ENCODE data around the gene WNK1. TPM values are rescaled to one million over a fixed set of nuclear protein-coding genes. Genes with fewer than 3 reads are reported as not detected.
A peak's percentile ranks its signal among the peaks of the same experiment; 100 is the strongest.

The WNK1 gene
- polyA plus RNA-seq, 1 donor from 2014 or later: 25.9 TPM

- Histone ChIP-seq H3K27ac (ENCODE audit: low read length) (no peak overlapping the region), H3F3A (ENCODE audit: insufficient read depth, low read length, poor library complexity, severe bottlenecking) (no peaks in the 10 kb centered on the region), H3K4me2 (ENCODE audit: low read length) (no peak overlapping the region), H3K79me2 (replicated peaks; ENCODE audit: insufficient read depth, low read length) (no peaks in the 10 kb centered on the region), H3K9ac (ENCODE audit: low read length) (no peak overlapping the region), H2AFZ (ENCODE audit: low read depth, low read length) (no peak overlapping the region), H3K4me3 (ENCODE audit: low read length) (no peak overlapping the region), H3K36me3 (ENCODE audit: insufficient read depth, low read length) (no peaks in the 10 kb centered on the region), H4K20me1 (ENCODE audit: insufficient read depth) (no peaks in the 10 kb centered on the region), H3K27me3 (ENCODE audit: insufficient read depth, low read depth, low read length) (no peaks in the 10 kb centered on the region), H3K9me3 (ENCODE audit: low read length) (no peaks in the 10 kb centered on the region), H3K9me2 (ENCODE audit: insufficient read depth, low read length) (no peaks in the 10 kb centered on the region)
- TF ChIP-seq CTCF (IDR thresholded peaks at IDR 0.05; ENCODE audit: poor library complexity, severe bottlenecking): no peak
- TF ChIP-seq, protein P1, sequence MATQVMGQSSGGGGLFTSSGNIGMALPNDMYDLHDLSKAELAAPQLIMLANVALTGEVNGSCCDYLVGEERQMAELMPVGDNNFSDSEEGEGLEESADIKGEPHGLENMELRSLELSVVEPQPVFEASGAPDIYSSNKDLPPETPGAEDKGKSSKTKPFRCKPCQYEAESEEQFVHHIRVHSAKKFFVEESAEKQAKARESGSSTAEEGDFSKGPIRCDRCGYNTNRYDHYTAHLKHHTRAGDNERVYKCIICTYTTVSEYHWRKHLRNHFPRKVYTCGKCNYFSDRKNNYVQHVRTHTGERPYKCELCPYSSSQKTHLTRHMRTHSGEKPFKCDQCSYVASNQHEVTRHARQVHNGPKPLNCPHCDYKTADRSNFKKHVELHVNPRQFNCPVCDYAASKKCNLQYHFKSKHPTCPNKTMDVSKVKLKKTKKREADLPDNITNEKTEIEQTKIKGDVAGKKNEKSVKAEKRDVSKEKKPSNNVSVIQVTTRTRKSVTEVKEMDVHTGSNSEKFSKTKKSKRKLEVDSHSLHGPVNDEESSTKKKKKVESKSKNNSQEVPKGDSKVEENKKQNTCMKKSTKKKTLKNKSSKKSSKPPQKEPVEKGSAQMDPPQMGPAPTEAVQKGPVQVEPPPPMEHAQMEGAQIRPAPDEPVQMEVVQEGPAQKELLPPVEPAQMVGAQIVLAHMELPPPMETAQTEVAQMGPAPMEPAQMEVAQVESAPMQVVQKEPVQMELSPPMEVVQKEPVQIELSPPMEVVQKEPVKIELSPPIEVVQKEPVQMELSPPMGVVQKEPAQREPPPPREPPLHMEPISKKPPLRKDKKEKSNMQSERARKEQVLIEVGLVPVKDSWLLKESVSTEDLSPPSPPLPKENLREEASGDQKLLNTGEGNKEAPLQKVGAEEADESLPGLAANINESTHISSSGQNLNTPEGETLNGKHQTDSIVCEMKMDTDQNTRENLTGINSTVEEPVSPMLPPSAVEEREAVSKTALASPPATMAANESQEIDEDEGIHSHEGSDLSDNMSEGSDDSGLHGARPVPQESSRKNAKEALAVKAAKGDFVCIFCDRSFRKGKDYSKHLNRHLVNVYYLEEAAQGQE (IDR thresholded peaks at IDR 0.05; ENCODE audit: borderline replicate concordance): no peak
- TF ChIP-seq EZH2 (IDR thresholded peaks at IDR 0.05; ENCODE audit: borderline replicate concordance, insufficient read depth, low read length, poor library complexity, severe bottlenecking): no peak
- TF ChIP-seq EP300 (conservative IDR thresholded peaks at IDR 0.05; ENCODE audit: poor library complexity, severe bottlenecking): no peak
- TF ChIP-seq SMC3 (conservative IDR thresholded peaks at IDR 0.05; ENCODE audit: poor library complexity): no peak
- no peak for TF ChIP-seq RAD21 (conservative IDR thresholded peaks at IDR 0.05)
- no peak for TF ChIP-seq TAF1 (IDR thresholded peaks at IDR 0.05; ENCODE audit: low read depth)
- no peak for TF ChIP-seq MXI1 (conservative IDR thresholded peaks at IDR 0.05; ENCODE audit: poor library complexity, severe bottlenecking)
- no peak for TF ChIP-seq POLR2AphosphoS5 (IDR thresholded peaks at IDR 0.05)
Measured at GRCh38 chr12:739349-739748, 13.0 kb upstream of the WNK1 start.

GRCh38 chr12:740921-741320 lies 11.5 kb upstream of the WNK1 start:
- Histone ChIP-seq H3F3A (ENCODE audit: insufficient read depth, low read length, poor library complexity, severe bottlenecking) (no peaks in the 10 kb centered on the region), H3K4me2 (ENCODE audit: low read length) (no peak overlapping the region), H4K20me1 (ENCODE audit: insufficient read depth) (no peaks in the 10 kb centered on the region), H2AFZ (ENCODE audit: low read depth, low read length) (no peak overlapping the region), H3K4me3 (ENCODE audit: low read length) (no peak overlapping the region), H3K27ac (ENCODE audit: low read length) (no peak overlapping the region), H3K9me3 (ENCODE audit: low read length) (no peaks in the 10 kb centered on the region), H3K27me3 (ENCODE audit: insufficient read depth, low read depth, low read length) (no peaks in the 10 kb centered on the region), H3K9me2 (ENCODE audit: insufficient read depth, low read length) (no peaks in the 10 kb centered on the region), H3K9ac (ENCODE audit: low read length) (no peak overlapping the region), H3K36me3 (ENCODE audit: insufficient read depth, low read length) (no peaks in the 10 kb centered on the region), H3K79me2 (replicated peaks; ENCODE audit: insufficient read depth, low read length) (no peaks in the 10 kb centered on the region)
- peak; percentile 12 for TF ChIP-seq EP300 (conservative IDR thresholded peaks at IDR 0.05; ENCODE audit: poor library complexity, severe bottlenecking)
- no peak for TF ChIP-seq POLR2AphosphoS5 (IDR thresholded peaks at IDR 0.05)
